COLO668 (cell line): Measurements from ENCODE around the gene FXYD4.

Experiments
- DNase-seq: peaks from one replicate; lab custom pipeline; 2025; ENCODE audit not compliant: unreplicated experiment; lab: John Stamatoyannopoulos, UW

Gene FXYD4

GRCh38 chr10:43394868-43395267 lies 23.4 kb downstream of the FXYD4 start:
- no peak for DNase-seq

GRCh38 chr10:43395571-43396060 lies 24.2 kb downstream of the FXYD4 start:
- DNase-seq, result peak; percentile 42

GRCh38 chr10:43396061-43396927 lies 24.9 kb downstream of the FXYD4 start:
- DNase-seq, result peak; percentile 84

- peak; percentile 89 for DNase-seq
Observed at GRCh38 chr10:43396928-43397624, 25.6 kb downstream of the FXYD4 start.

GRCh38 chr10:43398939-43399319 lies 27.5 kb downstream of the FXYD4 start:
- DNase-seq, result no peak

- no peak for DNase-seq
Observed at GRCh38 chr10:43399320-43400310, 28.2 kb downstream of the FXYD4 start.

- DNase-seq, result no peak
Observed at GRCh38 chr10:43401627-43402026, 30.2 kb downstream of the FXYD4 start.

GRCh38 chr10:43402176-43402575 lies 30.7 kb downstream of the FXYD4 start:
- DNase-seq, result no peak

- no peak for DNase-seq
Observed at GRCh38 chr10:43402880-43403452, 31.5 kb downstream of the FXYD4 start.

GRCh38 chr10:43403911-43404703 lies 32.7 kb downstream of the FXYD4 start:
- DNase-seq, result peak; percentile 26

GRCh38 chr10:43404704-43405084 lies 33.3 kb downstream of the FXYD4 start:
- DNase-seq, result no peak

- DNase-seq, result peak; percentile 75
Observed at GRCh38 chr10:43407148-43407575, 35.7 kb downstream of the FXYD4 start.

GRCh38 chr10:43407576-43408330 lies 36.3 kb downstream of the FXYD4 start:
- peak; percentile 86 for DNase-seq

GRCh38 chr10:43408331-43408709 lies 36.9 kb downstream of the FXYD4 start:
- no peak for DNase-seq

GRCh38 chr10:43408710-43409384 lies 37.4 kb downstream of the FXYD4 start, which contains the start of gene HNRNPF:
Gene HNRNPF, minus strand, starts transcription at chr10:43409186. Its CDS starts 21,302 bp downstream, at chr10:43387884.
- DNase-seq, result peak; percentile 93

- DNase-seq, result peak; percentile 35
Observed at GRCh38 chr10:43409385-43410109, 38.1 kb downstream of the FXYD4 start.

- DNase-seq, result no peak
Observed at GRCh38 chr10:43410345-43410744, 38.9 kb downstream of the FXYD4 start.

- no peak for DNase-seq
Observed at GRCh38 chr10:43411536-43411935, 40.1 kb downstream of the FXYD4 start.
